NCI-H345 treated with DMSO at 0.1 percent for 48 hours (cell line): Measurements from ENCODE around the gene EGFR.

Source experiments
- DNase-seq: peaks from one replicate; lab custom pipeline; 2025; ENCODE audit not compliant: unreplicated experiment; lab: John Stamatoyannopoulos, UW

Gene EGFR

DNA sequence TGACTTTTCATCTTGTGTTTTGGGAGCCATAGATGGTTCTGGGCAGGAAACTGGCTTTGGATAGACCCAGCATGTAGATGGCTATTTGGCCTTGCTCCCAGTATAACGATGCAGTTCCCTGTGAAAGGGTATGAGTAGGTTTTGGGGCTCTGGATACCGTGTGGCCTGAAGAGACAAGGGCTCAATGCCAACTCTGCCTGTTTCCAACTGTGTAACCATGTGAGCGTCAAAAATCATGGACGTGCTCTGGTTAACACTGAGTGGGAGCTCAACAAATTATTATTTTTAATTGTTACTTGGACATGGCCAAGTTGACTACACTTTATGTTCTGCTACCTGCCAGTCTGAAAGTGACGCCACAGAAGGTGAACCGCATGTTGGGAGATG, 41.8 kb downstream of the EGFR start:
- no peak for DNase-seq

DNA sequence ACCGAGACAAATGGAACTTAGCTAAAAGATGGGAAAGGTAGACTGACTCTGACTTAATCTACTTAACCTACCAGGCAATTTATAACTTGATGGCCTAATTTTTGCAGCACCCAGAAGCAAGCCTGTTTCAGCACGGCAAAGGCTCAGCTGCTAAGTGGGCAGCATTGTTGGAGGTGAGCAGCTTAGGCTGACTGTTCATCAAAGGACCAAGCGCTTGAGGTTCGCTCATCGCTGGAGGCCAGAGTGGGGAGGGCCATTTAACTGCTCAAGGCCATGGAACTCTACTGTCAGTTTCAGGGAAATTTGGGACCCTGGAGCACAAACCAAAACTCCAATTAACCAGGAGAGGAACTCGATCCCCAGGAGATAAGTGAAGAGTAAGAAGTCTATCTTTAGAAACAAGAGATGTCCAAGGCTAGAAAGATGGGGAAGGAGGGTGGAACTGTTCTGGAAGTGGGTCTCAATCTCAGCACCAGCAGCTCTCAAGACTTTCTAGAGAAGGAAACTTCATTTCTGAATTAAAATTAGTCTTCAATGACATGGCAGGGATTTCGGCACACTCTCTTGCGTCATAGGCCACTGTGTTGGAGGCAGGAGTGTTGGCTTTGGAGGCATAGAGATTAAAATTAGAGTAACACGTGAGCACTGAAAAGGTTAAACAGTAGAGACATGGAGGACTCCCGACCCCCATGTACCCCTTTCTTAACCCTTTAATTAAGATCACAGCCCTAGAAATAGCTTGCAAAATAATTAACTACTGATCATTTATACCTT, 43.1 kb downstream of the EGFR start:
- no peak for DNase-seq

DNA sequence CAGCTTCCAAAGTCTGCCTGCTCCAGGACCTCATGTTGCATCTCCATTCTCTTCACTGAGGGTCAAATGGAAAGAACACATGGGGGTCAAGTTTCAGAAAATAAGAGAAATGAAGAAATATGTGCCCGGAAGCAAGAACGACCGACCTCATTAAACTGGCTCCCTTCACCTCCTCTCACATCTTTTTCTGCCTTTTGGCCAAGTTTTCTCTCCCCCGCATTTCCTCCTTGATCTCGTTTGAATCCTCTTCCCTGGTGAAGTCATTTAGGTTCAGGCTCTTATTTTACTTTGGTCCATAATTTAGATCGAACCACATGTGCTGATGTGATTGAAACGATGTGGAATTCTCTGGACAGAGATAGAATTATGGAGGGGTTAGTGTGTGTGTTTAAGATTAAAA, 44.2 kb downstream of the EGFR start:
- no peak for DNase-seq

DNA sequence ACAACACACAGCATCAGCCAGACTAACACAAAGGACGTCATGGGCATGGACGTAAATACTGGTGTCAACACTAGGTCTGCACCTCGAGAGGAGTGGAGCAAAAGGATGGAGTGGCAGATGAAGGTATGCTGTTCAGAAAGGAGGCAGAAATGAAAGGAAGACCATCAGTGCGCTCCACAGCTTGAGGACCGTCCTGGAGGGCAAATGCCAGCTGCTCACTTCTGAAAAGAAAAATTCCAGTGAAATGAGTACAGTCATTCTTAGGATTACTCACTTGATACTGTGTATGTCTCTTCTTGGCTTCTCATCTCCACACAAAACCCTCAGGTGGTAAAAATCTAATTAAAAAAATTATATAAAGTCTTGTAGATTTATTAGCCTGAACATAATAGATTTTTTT, 44.8 kb downstream of the EGFR start:
- no peak for DNase-seq

DNA sequence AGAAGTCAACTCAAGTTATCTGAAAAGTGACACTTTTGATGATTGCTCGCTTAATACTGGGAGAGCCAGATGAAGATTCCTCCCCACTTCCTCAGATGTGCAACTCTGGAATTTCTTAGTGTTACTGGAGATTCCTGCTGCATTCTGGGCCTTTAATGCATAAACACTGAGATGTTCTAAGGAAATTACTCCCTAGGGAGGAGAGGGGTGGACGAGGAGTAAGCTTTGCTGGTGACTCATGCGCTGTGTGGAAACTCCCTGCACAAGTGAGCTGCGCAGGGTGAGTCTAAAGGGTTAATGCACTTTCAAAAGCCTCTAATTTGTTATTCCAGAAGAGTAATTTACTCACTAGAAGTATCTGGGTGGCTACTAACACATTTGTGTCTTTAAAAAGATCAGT, 46.3 kb downstream of the EGFR start:
- no peak for DNase-seq

DNA sequence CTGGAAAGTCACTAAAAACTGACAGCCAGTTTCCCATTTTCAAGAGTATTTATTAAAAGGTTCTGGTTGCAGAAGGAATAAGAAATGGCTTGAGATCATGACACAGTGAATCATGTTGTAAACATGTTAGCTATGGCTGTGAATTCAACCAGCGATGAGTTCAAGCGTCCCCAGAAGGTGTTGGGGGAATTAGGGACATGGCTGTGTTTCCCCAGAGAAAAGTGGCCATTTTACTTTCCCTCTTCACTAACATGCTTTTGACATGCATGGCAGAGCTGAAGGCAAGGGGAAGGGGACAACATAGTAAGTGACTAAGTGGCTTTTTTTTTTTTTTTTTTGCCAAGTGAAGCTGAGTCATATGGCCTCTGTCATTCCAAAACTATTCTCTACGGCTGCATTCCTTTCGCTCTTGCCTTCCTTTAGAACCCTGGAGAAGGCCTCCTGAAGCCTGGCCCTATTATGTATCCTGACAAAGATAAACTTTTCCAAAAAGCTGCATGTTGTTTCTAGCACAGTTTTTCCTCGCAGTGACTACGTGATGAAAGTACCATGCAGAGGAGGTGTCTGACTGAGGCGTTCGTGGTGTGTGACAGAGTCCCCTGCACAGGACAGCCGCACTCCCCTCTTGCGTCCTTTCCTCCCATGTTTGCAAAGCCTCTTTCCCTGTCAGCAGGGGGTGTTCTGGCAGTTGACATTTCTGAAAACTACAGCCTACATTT, 46.9 kb downstream of the EGFR start:
- no peak for DNase-seq

DNA sequence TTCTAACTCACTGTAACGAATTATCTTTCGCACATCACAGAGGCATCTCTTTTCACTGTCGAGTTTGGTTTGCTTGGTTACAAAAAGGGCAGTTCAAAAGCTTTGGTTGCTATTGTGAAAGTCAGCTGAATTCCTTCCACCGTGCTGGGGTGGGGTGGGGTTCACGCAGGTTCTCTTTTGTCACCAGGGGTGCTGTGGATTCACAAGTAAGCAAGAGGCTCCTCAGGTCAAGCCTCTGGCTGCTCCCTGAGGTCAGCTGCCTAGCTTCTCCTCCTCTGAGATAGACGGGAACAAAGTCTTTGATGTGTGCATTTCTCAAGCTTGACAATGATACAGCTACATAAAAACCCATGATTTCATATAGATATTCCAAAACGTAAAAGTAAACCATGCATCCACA, 47.7 kb downstream of the EGFR start:
- no peak for DNase-seq

DNA sequence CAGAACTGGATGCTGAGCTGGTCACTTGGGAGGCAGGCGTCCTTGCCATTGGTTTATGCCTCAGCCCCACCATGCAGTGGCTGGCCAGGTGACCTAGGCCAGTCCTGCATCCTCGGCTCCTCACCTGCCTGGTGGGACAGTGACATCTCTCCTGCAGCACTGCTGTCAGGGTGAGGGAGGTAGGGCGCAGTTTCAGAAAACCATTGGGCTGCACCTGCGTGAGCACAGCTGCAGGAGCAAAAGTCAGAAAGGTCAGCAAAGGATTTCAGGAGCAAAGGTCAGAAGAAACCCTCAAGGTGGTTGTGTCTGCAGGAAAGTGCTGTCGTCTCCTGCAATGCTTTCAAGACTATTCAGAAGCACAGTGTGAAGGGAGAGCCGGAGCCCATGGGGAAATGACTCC, 48.1 kb downstream of the EGFR start:
- DNase-seq = no peak

DNA sequence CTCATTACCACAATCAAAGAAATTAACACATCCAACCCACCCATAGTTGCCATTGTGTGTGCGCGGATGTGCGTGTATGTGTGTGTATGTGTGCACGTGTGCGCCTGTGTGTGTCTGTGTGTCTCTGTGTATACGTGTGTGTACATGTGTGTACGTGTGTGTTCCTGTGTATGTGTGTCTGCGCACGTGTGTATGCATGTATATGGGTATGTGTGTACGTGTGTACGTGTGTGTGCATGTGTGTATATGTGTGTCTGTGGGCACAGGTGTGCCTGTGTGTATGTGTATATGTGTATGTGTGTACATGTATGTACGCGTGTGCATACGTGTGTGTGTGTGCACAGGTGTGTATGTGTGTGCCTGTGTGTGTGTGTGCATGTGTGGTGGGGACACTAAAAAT, 48.9 kb downstream of the EGFR start:
- DNase-seq = no peak

DNA sequence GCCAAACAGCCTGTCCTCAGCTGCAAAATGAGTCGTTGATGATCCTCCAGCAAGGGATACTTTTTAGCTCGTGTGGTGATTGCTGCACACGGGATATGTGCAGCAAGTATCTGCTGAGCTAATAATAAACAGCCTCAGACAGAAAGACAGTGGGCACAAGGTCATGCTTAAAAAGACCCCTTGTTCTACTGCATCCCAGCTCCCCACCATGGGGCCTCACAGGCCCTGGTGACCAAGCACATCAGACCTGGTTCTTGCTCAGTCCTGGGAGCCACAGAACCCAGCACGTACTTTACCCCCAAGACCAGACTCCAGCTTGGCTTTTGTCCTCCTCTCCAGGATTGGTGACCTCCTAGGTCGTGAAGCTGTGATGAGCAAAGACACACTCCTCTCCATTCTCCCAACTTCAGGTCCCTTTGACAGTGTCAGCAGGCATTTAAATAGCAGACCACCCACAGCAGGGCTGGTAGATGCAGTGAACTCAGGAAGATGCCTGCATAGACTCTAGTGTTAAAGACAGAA, 50.5 kb downstream of the EGFR start:
- DNase-seq = no peak

DNA sequence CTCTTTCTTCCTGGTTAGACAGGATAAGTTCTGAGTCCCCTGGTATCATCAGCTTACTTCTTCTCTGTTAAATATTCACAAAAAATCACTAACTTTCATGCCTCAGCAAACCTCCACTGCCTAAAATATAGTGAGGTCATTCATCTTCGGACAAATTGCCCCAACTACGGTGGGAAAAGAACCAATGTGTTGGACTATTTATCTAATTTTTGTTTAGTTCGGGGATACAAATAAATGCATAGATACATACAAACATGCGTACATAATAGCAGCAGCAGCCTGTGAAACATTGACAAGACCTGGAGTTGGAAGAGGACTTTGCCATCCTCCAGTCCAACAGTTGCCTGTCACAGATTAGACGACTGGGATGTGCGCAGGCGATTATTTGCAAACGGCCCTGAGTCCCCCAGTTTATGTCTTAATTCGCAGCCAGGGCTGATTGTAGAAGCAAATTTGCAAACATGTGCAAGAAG, 51.5 kb downstream of the EGFR start:
- DNase-seq = no peak

DNA sequence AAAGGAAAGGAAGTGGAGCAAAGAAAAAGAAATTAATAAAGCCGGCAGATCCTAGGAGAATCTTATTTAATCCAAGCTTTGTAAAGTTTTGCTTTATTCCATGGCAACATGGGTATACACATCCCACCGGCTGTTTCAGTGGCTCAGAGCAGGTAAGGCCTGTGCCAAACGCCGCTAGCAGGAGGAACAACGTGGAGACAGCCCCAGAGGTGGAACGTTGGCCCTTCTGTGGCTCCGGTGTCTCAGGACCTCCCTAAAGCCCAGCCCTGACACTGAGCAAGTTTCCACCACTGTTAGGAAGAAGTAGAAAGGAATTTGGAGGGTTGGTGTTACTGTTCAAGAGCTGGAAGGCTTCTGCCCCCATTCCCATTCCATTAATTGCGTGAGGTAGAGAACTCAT, 52.0 kb downstream of the EGFR start:
- no peak for DNase-seq

DNA sequence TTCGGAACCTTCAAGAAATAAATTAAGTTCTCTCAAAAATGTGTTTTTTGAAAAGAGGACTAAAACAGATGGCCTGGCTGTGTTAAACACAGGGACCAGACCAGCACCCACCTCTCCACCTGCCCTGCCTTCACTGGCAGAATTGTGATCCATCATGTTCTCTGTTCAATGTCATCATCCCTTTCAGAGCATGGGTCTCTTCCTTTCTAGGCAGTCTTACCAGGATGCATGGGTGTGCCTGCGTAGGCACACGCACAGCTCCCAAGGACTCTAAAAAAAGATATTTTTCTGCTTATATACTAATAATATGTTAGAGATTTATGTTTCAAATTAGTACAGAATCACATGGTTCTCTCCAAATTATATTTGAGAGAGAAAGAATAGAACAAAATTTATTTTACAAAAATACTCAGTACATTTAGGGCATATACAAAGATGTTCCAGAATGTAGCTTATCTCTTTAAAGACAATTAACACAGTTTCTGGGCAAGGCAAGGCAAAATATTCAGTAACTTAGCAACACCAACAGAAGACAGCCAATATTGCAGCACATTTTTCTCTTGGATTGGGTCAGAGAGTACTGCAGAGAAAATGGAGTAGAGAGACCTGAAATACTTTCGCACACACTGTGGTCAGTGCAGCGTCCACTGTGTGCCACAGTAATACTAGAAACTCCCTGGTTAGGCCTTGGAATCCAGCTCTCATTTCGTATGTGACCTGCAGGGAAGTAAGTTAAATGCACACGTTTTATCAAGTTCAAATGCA, 52.8 kb downstream of the EGFR start:
- DNase-seq = no peak

DNA sequence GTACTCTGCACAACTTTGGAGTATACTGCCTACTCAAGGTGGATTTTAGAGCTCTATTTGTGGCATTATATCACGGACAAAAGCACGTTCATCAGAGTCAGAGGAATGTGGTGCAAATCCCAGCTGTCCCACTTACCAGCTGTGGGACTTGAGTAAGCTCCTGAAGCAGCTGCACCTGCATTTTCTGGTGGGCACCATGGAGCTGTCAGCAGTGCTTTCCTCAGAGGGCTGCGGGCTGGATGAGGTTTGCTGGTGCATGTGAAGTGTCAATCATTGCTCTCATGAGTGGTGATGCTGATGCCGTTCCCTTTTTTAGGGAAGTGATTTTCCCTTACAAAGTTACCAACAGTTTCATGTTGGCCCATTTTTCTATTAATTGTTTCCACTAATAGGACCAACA, 53.4 kb downstream of the EGFR start:
- no peak for DNase-seq

DNA sequence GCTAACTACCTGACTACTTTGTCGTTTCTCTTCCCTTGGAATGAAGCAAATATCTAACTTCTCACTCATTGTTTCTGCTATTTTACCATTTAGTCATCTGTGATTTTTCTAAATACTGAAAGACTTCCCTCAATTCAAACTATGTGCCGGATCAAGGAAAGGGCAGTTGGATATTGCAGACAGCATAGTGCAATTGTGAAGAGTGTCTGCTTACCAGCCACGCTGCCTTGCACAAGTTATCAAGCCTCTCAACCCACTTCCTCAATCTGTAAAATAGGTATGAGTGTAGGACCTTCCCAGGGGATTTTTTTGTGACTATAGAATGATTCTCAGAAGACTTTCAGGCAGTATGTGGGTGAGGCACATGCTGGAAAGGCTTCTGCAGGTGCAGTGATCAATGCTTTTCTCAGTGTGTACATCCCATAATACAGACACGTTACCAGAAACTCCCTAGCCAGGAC, 54.3 kb downstream of the EGFR start:
- DNase-seq = no peak

DNA sequence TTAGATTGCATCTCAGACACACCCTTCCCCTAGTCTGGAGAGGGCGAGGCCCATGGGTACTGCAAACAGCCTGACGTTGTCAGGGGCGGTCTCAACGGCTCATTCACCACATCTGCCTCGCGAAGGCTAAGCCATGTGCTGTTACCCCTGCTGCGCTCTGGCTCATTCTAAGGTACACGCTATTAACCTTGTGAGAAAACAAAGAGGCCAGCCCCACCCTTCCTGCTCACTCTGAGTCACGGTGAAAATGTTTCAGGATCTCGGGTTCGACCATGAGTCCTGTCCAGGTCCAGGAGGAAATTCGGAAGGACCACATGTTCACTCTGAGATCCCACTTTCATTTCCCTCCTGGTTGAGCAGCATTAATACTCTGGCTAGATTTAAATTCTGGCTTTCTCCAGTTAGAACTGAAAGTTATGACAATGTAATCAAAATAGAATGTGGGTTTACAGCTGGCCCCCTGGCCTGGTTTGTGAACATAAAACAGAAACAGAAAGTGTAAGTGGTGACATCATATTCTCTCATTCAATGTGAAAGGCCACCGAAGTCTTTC, 55.2 kb downstream of the EGFR start:
- DNase-seq = no peak

DNA sequence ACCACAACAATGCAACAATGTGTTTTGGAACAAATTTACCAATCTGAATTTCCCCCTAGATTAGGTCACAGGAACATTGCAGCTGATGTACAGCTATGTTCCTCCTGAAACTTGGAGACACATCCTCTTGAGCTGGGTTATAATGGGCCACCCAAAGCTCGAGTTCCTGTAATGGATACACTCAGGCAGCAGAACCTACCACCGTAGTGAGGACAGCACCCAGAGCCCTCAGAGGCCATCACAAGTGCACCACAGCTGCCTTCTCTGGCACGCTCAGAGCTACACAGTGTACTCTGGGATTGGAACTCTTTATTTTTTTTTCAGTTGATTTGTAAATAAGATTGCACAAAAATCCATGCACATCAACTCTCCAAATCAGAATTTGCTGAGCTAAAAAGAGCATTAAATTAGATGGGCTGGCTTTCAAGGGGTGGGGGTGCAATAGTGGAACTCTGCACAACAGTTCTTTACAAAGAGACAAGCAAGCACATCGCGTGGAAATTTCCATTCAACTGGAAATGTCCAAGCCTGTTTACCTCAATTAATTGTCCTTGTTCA, 56.7 kb downstream of the EGFR start:
- no peak for DNase-seq

DNA sequence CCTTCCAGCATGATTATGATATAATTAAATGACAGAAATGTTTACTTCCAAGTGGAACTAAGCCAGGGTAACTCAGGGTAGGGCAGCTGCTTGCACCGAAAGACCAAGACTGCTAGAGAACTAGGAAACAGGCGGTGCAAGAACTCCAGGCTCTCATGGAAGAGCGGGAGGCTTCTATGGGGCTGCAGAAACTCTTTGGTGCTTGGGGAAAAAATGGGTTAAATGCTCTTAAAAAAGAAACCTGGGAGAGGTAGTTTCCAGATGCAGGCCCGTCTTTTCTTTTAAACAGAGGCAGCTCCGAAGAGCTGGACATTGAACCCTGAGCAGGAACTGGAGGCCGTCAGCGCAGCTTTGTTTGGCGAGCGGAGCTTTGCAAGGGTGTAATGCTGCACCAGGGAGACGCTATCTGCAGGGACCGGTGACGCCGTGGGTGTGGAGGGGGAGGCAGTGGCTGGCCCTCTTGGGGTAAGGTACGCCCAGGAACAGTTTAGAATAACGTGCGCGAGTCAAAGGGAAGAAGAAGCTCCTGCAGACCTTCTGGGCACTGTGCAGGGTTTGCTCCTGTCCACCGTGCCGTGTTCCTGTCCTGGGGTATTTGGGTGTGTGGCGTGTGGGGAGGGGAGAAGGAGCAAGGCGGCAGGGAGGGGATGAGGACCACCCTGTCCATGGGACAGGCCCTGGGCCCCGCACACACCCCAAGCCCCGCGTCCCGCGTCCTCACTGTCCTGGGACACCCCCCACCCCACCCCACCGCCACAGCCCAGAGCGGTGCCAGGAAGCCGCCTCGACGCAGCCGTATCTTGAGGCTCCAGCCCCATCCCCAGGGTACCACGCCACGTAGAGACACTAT, 59.0 kb downstream of the EGFR start:
- no peak for DNase-seq

DNA sequence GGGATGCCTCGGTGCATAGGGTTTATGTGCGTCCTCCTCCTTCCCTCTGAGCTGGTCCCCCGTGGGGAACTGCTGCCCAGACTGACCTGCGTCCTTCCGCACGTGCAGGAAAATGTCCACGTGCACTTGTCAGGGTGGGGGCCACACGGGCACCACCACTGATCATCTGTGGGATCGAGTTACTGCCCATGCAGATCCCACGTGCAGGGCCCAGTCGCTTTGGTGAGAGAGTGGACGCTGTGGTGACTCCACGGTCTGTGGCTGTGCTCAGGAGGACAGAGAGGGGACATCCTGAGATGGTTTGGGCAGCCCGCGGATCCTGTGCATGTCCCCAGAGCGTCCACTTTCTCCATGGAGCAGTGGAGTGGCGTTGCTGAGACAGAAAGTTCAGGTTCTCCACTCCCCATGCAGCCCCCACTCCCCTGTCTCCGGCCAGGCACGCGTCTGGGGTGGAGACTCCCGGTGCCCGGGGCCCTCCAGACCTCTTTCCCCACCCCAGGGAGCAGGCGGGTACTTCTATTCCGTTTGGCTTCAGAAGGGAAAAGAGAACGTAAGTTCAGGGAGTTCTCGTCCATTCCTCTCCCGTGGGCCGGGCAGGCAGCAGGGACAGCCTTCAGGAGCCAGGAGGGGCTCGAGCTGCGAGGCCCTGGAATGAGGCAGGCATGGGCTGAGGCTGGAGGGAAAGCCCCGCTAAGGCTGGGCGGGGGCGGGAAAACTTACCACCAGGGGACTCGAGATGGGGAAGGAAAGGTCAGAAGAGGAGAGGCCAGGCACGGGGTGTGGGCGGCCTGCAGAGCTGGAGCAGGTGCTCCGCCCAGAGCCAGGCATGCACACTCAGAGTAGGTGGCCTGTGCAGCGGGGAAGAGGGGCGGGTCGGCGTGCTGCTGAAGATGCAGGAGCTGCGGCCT, 59.9 kb downstream of the EGFR start:
- no peak for DNase-seq
